ENCODE measurements around the gene SLC12A8.

Gene SLC12A8

DNA sequence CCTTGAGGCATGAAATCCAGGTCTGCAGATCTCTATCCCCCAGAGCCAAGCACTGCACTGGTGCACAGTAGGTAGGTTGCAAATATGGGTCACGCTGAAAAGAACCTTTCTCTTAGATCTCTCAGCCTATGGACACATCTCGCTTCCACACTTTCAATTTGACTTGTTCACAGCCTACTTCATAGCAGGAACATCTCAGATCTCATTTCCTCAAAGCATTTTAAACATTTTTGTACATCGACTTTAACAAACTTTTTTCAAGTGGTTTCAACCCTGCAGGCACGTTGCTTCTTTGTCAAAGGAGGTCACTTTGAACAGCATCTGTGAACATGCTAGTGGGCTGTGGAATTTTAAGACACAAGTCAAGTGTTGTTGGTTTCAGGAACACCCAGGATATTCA lies 76.0 kb downstream of the SLC12A8 start:
- DNase-seq, result no peak

DNA sequence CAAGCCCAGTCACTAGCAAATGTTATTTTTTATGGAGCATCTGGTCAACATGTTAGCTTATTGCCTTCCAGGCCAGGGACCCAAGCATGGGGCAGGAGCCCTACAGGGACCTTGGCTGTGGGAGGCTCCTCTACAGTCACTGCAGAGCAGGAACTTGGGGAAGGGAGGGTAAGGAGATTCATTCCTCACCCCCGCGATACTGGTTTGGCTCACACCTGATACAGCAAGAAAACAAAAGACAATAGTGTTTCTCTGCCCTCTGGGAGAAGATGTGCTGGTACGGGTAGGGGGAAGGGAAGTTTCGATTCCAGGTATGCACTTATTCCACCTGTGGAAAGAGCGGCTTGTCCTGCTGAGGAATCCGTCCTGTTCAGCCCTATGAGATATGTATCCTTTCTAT lies 77.6 kb downstream of the SLC12A8 start:
- DNase-seq, result no peak

DNA sequence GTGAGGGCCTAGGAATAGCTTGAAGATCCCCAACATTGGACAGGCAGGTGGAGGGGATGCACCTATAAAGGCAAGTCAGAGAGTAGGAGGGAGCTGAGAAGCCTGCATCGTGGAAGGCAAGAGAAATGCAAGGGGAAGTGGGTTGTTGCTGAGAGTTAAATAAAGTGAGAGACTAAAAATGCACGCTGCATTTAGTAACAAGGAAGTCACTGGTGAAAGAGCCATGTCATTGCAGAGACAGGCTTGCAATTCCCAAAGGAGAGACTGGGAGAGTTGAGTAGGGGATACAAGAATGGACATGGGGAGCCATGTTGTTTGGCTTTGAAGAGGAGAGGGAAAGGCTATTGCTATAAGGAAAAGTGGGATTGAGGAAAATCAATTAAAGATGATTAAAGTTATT lies 79.7 kb downstream of the SLC12A8 start:
- DNase-seq, result no peak

DNA sequence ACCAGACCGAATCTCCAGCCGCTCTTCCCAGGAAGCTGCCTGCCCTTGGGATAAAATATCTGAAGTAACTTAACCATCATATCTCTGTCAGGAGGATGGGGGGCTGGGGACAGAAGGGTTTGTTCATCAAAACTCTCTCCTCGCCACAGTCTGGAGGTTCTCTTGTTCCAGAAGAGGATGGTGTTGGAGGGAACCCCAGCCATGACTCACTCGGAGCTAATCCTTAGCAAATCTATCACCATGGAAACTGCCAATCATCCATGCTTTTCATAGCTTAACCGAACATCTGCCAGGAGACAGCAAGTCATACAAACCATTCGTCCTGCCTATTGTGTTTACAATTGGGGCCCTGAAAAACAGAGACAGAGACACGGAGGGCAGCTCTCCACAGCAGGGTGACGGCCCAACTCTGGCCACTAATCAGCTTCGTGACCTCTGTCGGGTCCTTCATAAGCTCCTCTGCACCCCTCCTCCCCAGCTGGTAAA lies 83.0 kb downstream of the SLC12A8 start:
- peak; percentile 5 for DNase-seq

DNA sequence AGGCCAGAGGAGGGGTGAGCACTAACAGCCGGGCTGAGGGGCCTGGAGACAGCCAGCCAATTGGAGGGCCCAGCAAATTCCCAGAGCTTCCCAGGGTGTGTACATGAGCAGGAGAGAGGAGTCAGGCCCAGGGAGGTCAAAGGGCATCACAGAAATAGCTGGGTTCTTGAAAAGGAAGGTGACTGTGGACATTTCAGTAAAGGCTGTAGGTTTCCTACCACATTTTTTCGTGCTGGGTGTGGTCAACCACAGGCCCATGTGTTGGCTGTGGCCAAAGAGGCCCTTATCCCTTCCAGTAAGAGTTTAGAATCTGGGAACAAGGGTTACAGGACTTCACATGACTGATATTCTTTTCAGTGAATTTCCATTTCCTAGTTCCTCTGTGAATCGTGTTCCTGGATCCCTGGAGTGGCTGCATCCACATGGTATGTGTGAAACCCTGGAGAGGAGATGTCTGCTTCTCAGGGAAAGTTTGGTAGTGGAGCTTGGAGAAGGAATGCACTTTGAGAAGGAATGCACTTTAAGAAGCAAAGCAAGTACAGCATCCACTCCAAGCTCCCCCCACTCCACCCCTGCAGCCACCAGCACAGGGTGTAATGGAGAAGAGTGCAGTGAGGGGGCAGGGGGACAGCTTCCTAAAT lies 83.6 kb downstream of the SLC12A8 start:
- no peak for DNase-seq

DNA sequence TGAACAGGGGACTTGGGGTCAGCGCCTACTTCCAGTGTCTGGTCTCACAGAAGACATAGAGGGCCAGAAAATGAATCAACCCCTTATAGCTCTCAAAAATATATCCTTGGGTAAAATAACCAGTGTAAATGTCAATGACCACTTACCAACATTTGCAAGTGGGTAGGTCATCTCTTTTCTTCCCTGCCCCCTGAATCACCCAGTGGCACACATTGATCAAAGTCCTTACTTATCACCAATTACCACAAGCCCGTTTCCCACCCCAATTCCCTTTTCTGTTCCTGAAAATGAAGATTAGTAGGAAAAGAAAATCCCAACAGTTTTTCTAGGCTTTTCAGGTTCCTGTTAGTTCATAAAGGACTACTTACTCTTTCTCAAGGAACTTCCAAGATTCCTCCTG lies 86.2 kb downstream of the SLC12A8 start:
- no peak for DNase-seq

DNA sequence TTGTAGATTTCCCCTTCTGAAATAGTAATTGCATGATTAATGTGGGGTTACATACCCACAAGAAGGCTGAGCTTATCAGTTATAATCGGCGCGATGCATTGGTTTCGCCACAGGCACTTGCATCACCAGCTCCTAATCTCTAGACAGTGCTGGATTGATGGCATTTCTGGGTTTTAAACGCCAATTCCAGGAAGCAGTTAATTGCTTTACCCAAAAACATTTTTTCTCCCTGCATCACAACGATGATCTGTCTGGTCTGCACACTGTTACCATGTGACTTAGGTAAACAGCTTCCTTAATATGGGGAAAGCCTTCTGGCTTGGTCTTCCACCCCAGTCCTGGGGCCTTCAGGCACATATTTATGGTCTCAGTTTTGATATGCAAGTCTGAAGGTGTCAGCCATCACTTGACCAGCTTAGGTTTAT lies 86.7 kb downstream of the SLC12A8 start:
- no peak for DNase-seq

DNA sequence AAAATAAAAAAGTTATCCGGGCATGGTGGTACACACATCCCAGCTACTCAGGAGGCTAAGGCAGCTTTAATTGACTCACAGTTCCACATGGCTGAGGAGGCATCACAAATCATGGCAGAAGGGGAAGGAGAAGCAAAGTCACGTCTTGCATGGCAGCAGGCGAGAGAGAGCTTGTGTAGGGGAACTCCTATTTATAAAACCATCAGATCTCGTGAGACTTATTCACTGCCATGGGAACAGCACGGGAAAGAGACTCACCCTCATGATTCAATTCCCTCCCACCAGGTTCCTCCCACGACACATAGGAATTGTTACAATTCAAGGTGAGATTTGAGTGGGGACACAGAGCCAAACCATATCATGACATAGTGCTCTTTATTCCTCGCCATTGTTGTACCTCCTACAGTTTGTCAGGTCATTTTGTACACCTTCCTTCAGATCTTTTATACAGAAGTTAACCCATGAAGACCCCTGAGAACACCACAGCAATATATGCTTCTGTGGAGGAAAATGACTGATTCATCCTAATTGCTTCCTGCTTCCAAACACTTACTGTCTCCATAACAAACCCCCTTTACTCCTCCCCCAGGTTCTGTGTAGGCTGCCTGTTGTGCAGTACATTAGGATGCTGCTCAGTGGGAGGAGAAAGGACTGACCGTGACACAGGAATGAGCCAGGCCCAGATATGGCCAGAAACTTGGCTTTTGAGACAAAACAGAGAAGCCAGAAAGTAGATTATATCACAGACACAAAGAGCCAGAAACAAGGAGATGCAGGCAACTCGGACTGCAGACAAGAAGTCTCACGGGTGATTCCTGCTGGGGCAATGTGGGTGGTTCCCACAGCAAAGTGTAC lies 88.9 kb downstream of the SLC12A8 start:
- DNase-seq, result no peak

DNA sequence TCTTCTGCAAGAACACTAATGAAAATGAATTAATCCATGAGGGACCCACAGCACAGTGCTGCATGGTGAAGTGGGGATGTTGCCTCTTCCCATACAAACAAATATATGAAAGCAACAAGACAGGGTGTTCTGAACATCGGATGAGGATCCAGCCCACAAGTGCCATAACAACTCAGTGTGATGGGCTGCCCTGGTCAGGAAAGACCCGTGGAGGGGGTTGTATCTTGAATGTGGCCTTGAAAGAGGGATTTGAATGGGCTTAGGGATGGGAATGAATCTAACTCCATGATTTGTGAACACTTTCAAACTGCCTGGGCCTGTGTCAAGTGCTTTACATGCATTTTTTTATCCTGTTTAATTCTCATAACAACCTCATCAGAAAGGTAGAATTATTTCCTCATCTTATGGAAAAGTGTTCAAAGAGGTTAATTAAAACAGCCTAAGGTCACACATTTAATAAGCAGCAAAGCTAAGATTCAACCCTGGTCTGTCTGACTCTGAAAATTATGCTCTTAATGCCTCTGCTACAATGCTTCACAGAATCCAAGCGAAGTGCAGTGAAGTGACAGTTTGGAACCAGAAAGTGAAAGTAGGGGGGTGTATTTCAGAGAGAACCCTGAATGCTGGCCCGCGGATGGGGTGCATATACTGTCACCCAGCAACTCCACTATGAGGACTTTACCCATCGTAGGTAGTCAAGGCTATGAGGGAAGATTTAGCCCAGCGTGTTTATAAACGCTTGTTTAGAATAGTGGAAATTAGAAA lies 91.1 kb downstream of the SLC12A8 start:
- DNase-seq, result no peak

DNA sequence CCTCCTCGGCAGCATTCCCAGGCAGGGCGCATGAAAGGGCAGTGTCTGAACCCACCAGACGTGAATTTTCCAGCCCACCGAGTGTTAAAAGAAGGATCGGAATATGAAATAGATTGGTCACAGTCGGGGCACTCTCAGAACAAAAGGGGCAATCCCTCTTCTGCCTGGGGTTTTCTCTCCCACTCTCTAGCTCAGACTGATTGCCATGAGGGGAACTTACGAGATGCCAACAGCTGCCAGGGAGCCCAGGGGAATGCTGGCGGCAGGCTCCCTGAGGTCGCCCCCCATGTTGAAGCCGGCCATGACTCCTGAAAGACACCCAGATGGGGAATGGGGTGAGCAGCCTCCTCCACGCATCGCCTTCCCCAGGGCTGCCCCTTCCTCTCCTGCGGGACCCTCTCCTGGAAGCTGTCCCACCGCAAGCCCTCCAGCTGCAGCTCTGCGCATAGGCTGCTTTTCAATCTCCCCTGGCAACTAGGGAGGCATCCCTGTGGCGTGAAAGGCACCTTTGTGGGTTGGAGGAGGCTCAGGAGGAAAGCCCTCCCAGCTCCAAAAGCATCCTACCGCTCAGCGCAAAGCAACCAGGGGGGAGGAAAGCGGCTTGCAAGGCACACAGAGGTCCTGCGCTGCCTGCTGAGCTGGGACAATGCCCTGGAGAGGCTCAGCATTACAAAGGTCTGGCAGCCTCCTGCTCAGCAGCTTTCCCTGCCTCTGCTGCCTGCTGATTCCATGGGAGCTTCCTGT lies 92.0 kb downstream of the SLC12A8 start:
- DNase-seq, result no peak

DNA sequence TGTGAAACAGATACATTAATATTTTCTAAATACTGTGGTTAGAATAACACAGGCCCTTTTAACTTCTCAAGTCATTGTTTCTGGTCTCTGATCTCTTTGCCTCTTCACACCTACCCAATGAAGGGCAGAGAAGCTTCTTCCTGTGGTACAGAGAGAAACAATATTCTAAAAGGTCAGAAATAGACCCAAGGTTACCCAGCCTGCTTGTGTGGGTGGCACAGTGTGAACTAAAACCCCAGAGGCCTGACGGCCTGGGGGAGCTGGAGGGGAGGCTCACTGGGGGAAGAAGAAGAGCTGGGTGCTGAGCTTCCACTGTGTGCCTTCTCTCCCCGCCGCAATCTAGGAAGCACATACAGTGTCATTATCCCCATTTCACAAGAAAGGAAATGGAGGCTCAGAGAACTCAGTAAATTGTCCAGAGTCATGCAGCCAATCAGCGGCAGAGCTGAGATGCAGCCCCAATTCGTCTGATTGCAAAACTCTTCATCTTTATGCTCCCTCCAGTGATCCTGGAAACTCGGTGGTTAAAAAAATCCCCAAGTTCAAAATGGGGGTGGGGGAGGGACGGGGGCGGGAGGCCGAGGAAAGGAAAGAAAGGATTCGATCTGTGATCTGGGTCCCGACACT lies 92.7 kb downstream of the SLC12A8 start:
- no peak for DNase-seq

DNA sequence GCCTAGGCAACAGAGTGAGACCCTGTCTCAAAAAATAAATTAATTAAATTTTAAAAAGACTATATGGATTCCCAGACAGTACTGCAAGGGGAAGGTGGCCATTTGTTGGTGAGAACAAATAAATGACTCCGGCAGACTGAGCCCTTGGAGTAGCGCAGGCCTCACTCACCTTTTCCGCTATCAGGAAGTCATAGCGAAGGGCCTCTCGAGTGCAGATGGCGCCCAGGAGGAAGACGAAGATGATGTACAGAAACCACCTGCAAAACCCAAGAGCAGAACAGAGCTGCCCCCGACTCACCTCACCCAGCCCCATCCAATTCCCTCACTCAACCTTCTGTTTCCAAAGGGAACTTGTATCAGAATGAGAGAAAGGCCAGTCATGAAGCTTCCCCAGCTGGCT lies 93.9 kb downstream of the SLC12A8 start:
- no peak for DNase-seq

DNA sequence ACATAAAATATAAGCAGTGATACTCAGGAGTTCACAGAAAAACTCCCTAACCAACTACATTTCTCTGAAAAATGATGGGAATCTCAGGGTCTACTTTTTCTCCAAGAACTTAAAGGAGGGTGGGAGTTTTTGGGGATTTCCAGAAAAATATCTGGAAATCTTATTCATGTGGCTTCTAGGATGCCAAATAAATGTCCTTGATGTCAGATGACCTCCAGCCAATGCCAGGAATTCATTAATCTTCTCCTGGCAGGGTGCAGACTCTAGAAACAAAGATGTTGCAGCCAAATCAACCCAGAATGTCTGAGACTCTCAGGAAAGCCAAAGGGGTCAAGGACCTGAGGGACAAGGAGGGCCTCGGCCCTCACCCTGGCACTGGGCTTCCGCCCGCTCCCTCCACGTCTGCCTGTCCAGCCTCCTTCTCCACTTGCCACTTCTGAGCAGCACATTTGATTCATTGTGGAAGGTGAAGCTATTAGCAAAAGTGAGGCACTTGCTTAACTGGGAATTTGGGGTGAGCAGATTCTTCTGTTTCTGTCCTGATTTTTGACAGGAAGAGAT lies 94.8 kb downstream of the SLC12A8 start:
- DNase-seq, result no peak

DNA sequence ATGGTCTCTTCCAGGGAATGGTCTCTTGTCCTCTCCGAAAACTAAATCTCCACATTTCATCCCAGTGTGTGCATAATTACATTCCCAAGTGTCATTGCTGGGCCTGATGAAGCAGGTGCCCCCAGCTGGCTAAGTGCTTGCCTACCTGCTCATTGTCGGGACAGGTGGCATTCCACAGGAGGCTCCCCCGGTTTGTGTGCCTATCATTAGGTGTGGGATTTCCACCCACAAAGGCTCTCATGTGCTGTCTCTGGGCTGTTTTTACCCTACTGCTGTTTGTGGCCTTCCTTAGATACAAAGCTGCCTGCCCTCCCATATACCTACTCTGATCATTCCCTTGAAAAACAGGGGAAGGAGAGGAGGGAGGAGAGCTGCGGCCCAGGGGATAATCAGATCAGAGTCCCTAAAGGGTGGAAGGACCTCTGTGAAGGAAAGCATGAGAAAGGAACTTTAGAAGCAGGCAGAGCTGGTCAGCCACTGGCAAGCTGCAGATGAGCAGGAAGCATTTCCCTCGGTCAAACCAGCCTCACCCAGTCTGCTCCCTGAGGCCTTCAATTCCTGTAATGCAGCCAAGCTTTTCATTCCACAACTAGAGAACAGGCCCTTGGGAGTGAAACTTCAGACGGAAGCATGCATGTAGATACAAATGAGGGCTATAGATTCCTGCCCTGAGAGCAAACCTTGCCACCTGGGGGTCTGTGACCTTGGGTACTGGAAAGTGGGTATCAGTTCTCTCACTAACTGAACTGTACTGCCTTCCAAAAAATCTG lies 96.1 kb downstream of the SLC12A8 start:
- no peak for DNase-seq

DNA sequence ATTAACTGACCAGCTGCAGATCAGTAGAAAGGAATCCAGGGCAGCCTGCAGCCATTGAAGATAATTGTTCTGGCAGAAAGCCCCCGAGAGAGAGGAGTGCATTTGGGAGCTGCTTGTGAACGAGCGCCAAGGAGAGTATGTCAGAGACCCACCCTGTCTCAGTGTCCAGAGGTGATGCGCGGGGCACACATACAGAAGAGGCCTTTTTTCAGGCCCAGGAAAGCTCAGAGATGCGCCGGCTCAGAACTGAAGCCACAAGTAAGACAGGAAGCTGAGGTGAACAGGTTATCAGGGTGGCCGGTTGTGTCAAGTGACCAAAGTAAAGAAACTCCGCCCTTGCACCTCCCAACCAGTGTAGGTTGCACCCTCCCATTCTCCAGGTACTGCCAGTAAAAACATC lies 96.9 kb downstream of the SLC12A8 start:
- DNase-seq, result no peak

DNA sequence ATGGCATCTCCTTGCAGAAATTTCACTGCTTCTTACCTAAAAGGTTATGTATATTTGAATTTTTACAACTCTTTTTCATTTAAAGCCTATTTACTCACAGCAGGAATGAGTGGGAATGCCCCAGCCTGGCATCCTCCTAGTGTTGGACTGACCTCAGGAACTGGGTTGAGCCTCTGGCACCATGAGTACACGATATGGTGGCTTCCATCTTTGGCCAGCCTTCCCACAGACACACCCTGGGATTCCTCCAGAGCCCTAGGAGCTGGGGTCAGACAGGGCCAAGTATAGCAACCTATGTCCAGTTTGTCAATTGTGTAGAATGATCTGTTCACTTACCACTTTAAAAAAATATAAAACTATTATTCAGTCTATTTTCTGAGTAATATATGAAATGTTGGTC lies 99.6 kb downstream of the SLC12A8 start:
- no peak for DNase-seq

DNA sequence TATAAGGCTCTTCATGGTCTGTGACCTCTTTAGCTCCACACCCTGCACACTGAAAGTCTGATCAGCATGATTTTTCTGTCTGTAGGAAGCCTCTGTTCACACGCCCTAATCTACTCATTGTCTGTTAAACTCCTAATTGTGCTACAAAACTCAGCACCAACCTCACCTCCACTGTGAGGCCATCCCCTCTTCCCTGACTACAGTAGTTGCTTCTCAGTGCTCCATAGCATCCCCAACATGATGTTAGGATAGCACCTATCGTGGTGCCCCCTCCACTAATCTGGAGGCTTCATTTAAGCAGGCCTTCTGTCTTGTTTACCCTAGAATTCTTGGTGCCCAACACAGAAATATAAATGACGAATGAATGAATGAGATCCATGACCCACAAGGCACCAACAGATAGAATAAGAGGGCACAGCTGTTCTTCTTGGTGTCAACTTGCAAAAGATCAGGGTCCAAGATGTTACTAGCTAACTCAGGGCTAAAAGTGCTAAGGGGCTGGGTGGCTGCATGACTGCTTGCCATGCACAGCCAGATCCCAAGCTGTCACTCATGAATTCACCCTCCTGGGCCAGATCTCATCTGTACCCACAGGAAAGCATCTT lies 101.6 kb downstream of the SLC12A8 start:
- no peak for DNase-seq

DNA sequence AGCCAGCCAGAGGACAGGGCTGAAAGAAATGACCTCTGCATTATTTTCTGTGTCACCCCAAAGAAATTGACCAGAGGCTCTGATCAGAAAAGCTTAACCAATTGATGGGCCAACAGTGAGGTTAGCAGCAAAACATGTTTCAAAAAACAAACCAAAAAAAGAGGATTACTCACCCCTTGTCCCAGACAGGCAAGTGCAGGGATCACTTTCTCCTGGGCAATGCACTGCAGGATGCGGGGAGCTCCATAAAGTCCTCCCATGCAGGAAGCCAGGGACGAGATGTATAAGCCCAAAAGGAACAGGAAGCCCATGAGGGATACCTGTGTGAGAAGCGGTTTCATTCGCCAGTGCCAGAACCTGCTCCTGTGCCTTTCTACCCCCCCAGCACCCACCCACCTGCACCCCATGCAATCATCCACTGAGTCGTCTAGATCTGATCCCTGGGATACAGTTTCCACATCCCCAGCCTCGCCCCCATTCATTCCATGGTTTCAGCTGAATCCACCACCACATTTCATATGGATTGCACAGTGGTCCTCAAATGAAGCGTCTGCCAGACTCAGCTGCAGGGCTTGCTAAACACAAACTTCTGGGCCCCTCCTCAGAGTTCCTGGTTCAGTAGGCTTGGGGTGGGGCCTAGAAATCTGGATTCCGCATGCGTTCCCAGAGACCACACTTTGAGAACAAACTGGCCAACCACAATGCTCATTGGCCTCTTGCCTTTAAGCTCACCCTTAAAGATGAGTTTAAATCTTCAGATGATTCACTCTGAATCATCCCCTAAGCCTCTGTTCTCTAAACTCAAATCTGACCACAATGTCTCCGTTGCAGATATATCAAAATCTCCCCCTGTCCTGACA lies 102.3 kb downstream of the SLC12A8 start:
- no peak for DNase-seq

DNA sequence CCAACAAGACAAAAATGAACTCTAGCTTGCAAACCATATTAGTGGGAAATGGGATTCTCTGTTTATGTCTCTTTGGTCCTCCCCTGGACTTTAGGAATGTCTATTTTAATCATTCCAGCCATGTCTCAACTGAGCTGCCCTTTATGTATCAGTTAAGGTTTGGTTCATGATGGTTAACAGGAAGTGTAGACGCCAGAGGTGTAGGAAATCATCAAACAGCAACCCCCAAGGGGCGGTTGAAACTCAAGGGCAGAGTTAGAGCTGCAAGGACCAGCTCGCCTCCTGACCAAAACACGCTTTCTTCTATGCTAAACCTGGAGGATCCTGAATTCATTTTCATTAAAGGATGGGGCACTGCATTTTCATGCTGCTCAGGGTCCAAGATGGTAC lies 103.0 kb downstream of the SLC12A8 start:
- no peak for DNase-seq

Data from NCI-H748 treated with DMSO at 0.1 percent for 48 hours (cell line).